B cell (primary cell): Measurements from ENCODE around the gene ZMYND19. TPM values are rescaled to one million over a fixed set of nuclear protein-coding genes. Genes with fewer than 3 reads are reported as not detected.
"Not testable (repeated sequence)": the region's sequence is repeated elsewhere in the genome, so short reads cannot be mapped to it uniquely, and the experiment has no call there.

Experiments
- ATAC-seq: fragments of 200-7000 bp; cut with Tn5 transposase; one replicate; pipeline ENCODE4 v1.10.0; 2021; ENCODE audit warnings: low read depth, mild to moderate bottlenecking, moderate number of reproducible peaks, moderate library complexity
- CTCF ChIA-PET: fragments of 350-600 bp; sonication (Branson Sonifier 250); formaldehyde crosslinking; loops from one replicate; lab custom pipeline; 2021; ENCODE audit warnings: antibody characterized with exemption, inconsistent platforms; lab: Charles Lee
- POLR2A ChIA-PET: fragments of 350-600 bp; sonication (Branson Sonifier 250); formaldehyde crosslinking; loops from one replicate; lab custom pipeline; 2021; ENCODE audit warnings: antibody characterized with exemption; lab: Charles Lee
- DNase-seq: peaks from one replicate; pipeline ENCODE4 v3.0.0; 2013
- H2AFZ ChIP-seq: 2 replicates; pipeline ENCODE4 v1.6.1; 2012; ENCODE audit warnings: mild to moderate bottlenecking, low read depth, low read length; ENCODE audit not compliant: insufficient read depth, poor library complexity, severe bottlenecking
- H3K27ac ChIP-seq, 2 donors: 1 replicate in 1 of 2; 2 replicates in 1 of 2; pipeline ENCODE4 v1.5.1; 2012 to 2013; ENCODE audit warnings: low read length in 2 of 2, mild to moderate bottlenecking in 2 of 2, moderate library complexity in 1 of 2
- H3K27me3 ChIP-seq, 4 experiments: fragments of 200-600 bp in 1 of 4; sonication (generic) in 1 of 4; replicated peaks in 1 of 4; 1 replicate in 2 of 4; 2 replicates in 2 of 4; pipeline versions ENCODE4 v1.6.1 to v1.7.0; 2013 to 2016; ENCODE audit warnings: low read length in 3 of 4, mild to moderate bottlenecking in 2 of 4, mixed read lengths in 1 of 4, moderate library complexity in 1 of 4; ENCODE audit not compliant: insufficient read depth in 4 of 4, control insufficient read depth in 3 of 4; ENCODE audit errors: control extremely low read depth in 1 of 4
- H3K36me3 ChIP-seq, 2 experiments: replicated peaks in 1 of 2; 1 replicate in 1 of 2; 2 replicates in 1 of 2; pipeline versions ENCODE4 v1.6.1 to v1.7.1; 2013; ENCODE audit warnings: low read length in 1 of 2; ENCODE audit not compliant: insufficient read depth in 2 of 2, control insufficient read depth in 1 of 2; ENCODE audit errors: control extremely low read depth in 1 of 2, extremely low read depth in 1 of 2
- H3K4me1 ChIP-seq, 2 donors: fragments of 200-600 bp in 1 of 2; sonication (generic) in 1 of 2; 1 replicate in 1 of 2; 2 replicates in 1 of 2; pipeline versions ENCODE4 v1.5.1 to v1.6.1; 2013 to 2017; ENCODE audit warnings: low read length in 2 of 2; ENCODE audit not compliant: control insufficient read depth in 2 of 2, insufficient read depth in 2 of 2
- H3K4me2 ChIP-seq: replicated peaks from 2 replicates; pipeline ENCODE3; 2012; ENCODE audit warnings: mild to moderate bottlenecking, low read depth, low read length; ENCODE audit not compliant: poor library complexity, severe bottlenecking
- H3K4me3 ChIP-seq, 5 experiments: fragments of 200-600 bp in 1 of 5; sonication (generic) in 1 of 5; 1 replicate in 3 of 5; 2 replicates in 2 of 5; pipeline versions ENCODE4 v1.5.1 to v1.7.0; 2011 to 2016; ENCODE audit warnings: low read length in 4 of 5, mild to moderate bottlenecking in 4 of 5, low read depth in 2 of 5, control low read depth in 1 of 5, moderate library complexity in 1 of 5; ENCODE audit not compliant: insufficient read depth in 1 of 5; ENCODE audit errors: control extremely low read depth in 1 of 5, extremely low read depth in 1 of 5
- H3K79me2 ChIP-seq: fragments of 200-600 bp; sonication (generic); one replicate; pipeline ENCODE4 v1.6.0; 2016; ENCODE audit warnings: low read length; ENCODE audit not compliant: control insufficient read depth, insufficient read depth
- H3K9ac ChIP-seq: fragments of 200-600 bp; sonication (generic); 2 replicates; pipeline ENCODE4 v1.6.1; 2017; ENCODE audit warnings: mild to moderate bottlenecking, low read length, moderate library complexity
- H3K9me3 ChIP-seq, 3 donors: one replicate each; pipeline versions ENCODE4 v1.6.1 to v1.7.1; 2013; ENCODE audit warnings: low read length in 2 of 3; ENCODE audit not compliant: control insufficient read depth in 2 of 3, insufficient read depth in 1 of 3; ENCODE audit errors: control extremely low read depth in 1 of 3
- H4K20me1 ChIP-seq: 2 replicates; pipeline ENCODE4 v1.6.0; 2012; ENCODE audit warnings: mild to moderate bottlenecking, low read length; ENCODE audit not compliant: insufficient read depth, control insufficient read depth, poor library complexity, severe bottlenecking
- H3K27ac Mint-ChIP-seq: one replicate; pipeline ENCODE4 v1.8.0; 2021; ENCODE audit warnings: mixed read lengths
- H3K27me3 Mint-ChIP-seq: one replicate; pipeline ENCODE4 v1.8.0; 2021; ENCODE audit warnings: mixed read lengths
- H3K4me1 Mint-ChIP-seq: one replicate; pipeline ENCODE4 v1.8.0; 2021; ENCODE audit warnings: mixed read lengths
- H3K4me3 Mint-ChIP-seq: one replicate; pipeline ENCODE4 v1.8.0; 2021; ENCODE audit warnings: mixed read lengths
- H3K9me3 Mint-ChIP-seq: one replicate; pipeline ENCODE4 v1.8.0; 2022; ENCODE audit warnings: mixed read lengths; ENCODE audit not compliant: insufficient read depth
- CTCF ChIP-seq: fragments of 200-600 bp; IDR thresholded peaks from one replicate; pipeline ENCODE4 v1.8.0; 2022; ENCODE audit warnings: antibody characterized with exemption, mild to moderate bottlenecking
- EZH2 ChIP-seq: IDR thresholded peaks from 2 replicates; pipeline ENCODE4 v1.6.1; 2012; ENCODE audit warnings: borderline replicate concordance, low read depth, mild to moderate bottlenecking, moderate library complexity, low read length; ENCODE audit not compliant: insufficient read depth, poor library complexity, severe bottlenecking
- WGBS: methylation state at CpG from one replicate; pipeline ENCODE4 v1.1.5; 2013; ENCODE audit warnings: missing lambda C conversion rate; ENCODE audit not compliant: insufficient coverage; 5-methylcytosine and 5-hydroxymethylcytosine counted together
- intact Hi-C: fragments of 100-400 bp; cut with micrococcal nuclease; formaldehyde crosslinking; loops from one replicate; pipeline ENCODE4 v1.10.0; 2022
- polyA plus RNA-seq: library from polyadenylated mRNA; depleted of rRNA; stranded (reverse); fragments of >200 nt; gene quantifications from 2 replicates; pipeline ENCODE4 v1.2.3, GENCODE V29; 2012
- total RNA-seq, 2 donors: library from RNA; stranded (reverse); fragments of 120-200 nt in 1 of 2; gene quantifications; 1 replicate in 1 of 2; 2 replicates in 1 of 2; pipeline versions ENCODE4 v1.2.3 to v1.2.4, GENCODE V29; 2013 to 2022

ZMYND19 gene
- total and polyA plus RNA-seq, 2 donors (not counting 1 experiment from before 2014, with no cell fraction given): 22.0 to 24.1 TPM

- 92% methylated on average over 8 of the region's 10 CpGs for WGBS
- Histone ChIP-seq H3K9ac (no peak overlapping the region), H3K27ac (no peak overlapping the region), H3K4me3 (no peak overlapping the region), H3K27me3 (no peaks in the 10 kb centered on the region), H3K4me1 (peaks cover under 1 to 5% of the 10 kb centered on the region in 2 donors), H3K36me3 (peaks cover 0 to 26% of the 10 kb centered on the region in 2 experiments), H2AFZ (no peak overlapping the region), H3K79me2 (no peaks in the 10 kb centered on the region), H4K20me1 (peaks cover 4% of the 10 kb centered on the region), H3K9me3 (peaks cover 0 to 3% (median 0%) of the 10 kb centered on the region in 3 donors), H3K4me2 (no peak overlapping the region)
- intact Hi-C loops: no loop called here
- no peak overlapping the region for H3K27ac Mint-ChIP-seq
- no peak for ATAC-seq
- no peak overlapping the region for H3K4me3 Mint-ChIP-seq
- TF ChIP-seq CTCF: no peak
- TF ChIP-seq EZH2: no peak
- no peaks in the 10 kb centered on the region for H3K9me3 Mint-ChIP-seq
- POLR2A ChIA-PET: no interaction called here
- H3K4me1 Mint-ChIP-seq: peaks cover 6% of the 10 kb centered on the region
- CTCF ChIA-PET: no interaction called here
- no peaks in the 10 kb centered on the region for H3K27me3 Mint-ChIP-seq
- DNase-seq: no peak
Measured at GRCh38 chr9:137555179-137555578, 35.1 kb downstream of the ZMYND19 start.

DNA sequence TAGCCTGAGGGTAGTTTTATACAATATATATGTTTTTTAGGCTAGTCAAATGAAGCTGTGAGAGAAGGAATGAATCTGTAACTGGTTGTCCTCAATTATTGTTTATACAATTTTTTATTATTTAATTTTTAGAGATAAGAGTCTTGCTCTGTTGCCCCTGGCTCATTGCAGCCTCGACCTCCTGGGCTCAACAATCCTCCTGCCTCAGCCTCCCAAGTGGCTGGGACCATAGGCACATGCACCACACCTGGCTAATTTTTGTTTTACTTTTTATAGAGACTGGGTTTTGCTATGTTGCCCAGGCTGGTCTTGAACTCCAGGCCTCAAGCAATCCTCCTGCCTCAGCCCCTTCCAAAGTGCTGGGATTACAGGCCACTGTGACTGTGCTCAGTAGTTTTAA lies 36.0 kb downstream of the ZMYND19 start:
- no CpG with 5 or more reads among the region's 1 CpG for WGBS
- ChIA-PET POLR2A (no interaction called here), CTCF (interaction anchor here (0.6 to 1.6 kb wide), 2 partner anchors 25 to 74 kb away, joined by 3 to 6 read pairs; partner anchors contain the start of gene DPH7)
- Histone ChIP-seq H3K9me3 (peaks cover 0 to 3% (median 0%) of the 10 kb centered on the region in 3 donors), H4K20me1 (peaks cover 4% of the 10 kb centered on the region), H3K9ac (no peak overlapping the region), H3K4me1 (peaks cover 9 to 13% of the 10 kb centered on the region in 2 donors), H3K27me3 (no peaks in the 10 kb centered on the region), H3K36me3 (peaks cover 0 to 21% of the 10 kb centered on the region in 2 experiments), H2AFZ (no peak overlapping the region), H3K4me2 (no peak overlapping the region), H3K79me2 (no peaks in the 10 kb centered on the region), H3K4me3 (no peak overlapping the region), H3K27ac (no peak overlapping the region)
- H3K9me3 Mint-ChIP-seq: no peaks in the 10 kb centered on the region
- intact Hi-C loops: no loop called here
- H3K27me3 Mint-ChIP-seq: no peaks in the 10 kb centered on the region
- H3K4me3 Mint-ChIP-seq: no peak overlapping the region
- H3K4me1 Mint-ChIP-seq: peaks cover 13% of the 10 kb centered on the region
- TF ChIP-seq CTCF: no peak
- TF ChIP-seq EZH2: no peak
- no peak overlapping the region for H3K27ac Mint-ChIP-seq
- ATAC-seq (no peak), DNase-seq (no peak)

DNA sequence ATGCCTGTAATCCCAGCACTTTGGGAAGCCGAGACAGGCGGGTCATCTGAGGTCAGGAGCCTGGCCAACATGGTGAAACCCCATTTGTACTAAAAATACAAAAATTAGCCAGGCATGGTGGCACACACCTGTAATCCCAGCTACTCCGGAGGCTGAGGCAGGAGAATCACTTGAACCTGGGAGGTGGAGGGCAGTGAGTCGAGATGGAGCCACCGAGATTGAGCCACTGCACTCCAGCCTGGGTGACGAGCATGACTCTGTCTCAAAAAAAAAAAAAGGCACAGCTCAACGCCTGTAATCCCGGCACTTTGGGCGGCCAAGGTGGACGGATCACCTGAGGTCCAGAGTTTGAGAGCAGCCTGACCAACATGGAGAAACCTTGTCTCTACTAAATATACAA lies 36.7 kb downstream of the ZMYND19 start:
- Histone ChIP-seq H3K36me3 (peaks cover 0 to 21% of the 10 kb centered on the region in 2 experiments), H3K4me1 (peaks cover 15 to 20% of the 10 kb centered on the region in 2 donors)
- intact Hi-C loops, ATAC-seq, H3K27ac Mint-ChIP-seq, H3K79me2 ChIP-seq, H3K27me3 Mint-ChIP-seq, H3K4me3 ChIP-seq, H4K20me1 ChIP-seq, H2AFZ ChIP-seq, H3K4me2 ChIP-seq, H3K9ac ChIP-seq, H3K4me3 Mint-ChIP-seq, H3K9me3 Mint-ChIP-seq, H3K27ac ChIP-seq, H3K27me3 ChIP-seq, POLR2A ChIA-PET, DNase-seq, H3K9me3 ChIP-seq: not testable (repeated sequence)
- CTCF ChIA-PET: interaction anchor here (1.6 kb wide), 1 partner anchor 25 kb away, joined by 3 read pairs; the partner anchor contains the start of gene DPH7
- peaks cover 18% of the 10 kb centered on the region for H3K4me1 Mint-ChIP-seq
- WGBS: 98% methylated on average over 4 of the region's 10 CpGs
